HK-2 (cell line): ENCODE results near the gene AJAP1.
"Not testable (repeated sequence)": the region's sequence is repeated elsewhere in the genome, so short reads cannot be mapped to it uniquely, and the experiment has no call there.

Source experiments
- DNase-seq: peaks from one replicate; pipeline ENCODE4 v3.0.0-alpha.2; 2018; ENCODE audit not compliant: unreplicated experiment

AJAP1 gene

GRCh38 chr1:4653796-4654725, at the start of gene AJAP1:
AJAP1 (plus strand) TSS chr1:4654609; CDS start chr1:4655426, 817 bp downstream.
- no peak for DNase-seq

GRCh38 chr1:4605158-4605557, 49.3 kb upstream of the AJAP1 start:
- no peak for DNase-seq

- no peak for DNase-seq
Observed at GRCh38 chr1:4611563-4612341, 42.7 kb upstream of the AJAP1 start.

GRCh38 chr1:4612991-4613390, 41.4 kb upstream of the AJAP1 start:
- DNase-seq: no peak

- DNase-seq: no peak
Observed at GRCh38 chr1:4613606-4614370, 40.6 kb upstream of the AJAP1 start.

- no peak for DNase-seq
Observed at GRCh38 chr1:4614371-4615137, 39.9 kb upstream of the AJAP1 start.

GRCh38 chr1:4615138-4615470, 39.3 kb upstream of the AJAP1 start:
- DNase-seq: no peak

GRCh38 chr1:4615501-4615900, 38.9 kb upstream of the AJAP1 start:
- DNase-seq: no peak

- DNase-seq: no peak
Observed at GRCh38 chr1:4616831-4617465, 37.5 kb upstream of the AJAP1 start.

GRCh38 chr1:4617506-4617905, 36.9 kb upstream of the AJAP1 start:
- DNase-seq: no peak

- not testable (repeated sequence) for DNase-seq
Observed at GRCh38 chr1:4618827-4619226, 35.6 kb upstream of the AJAP1 start.

GRCh38 chr1:4621646-4622045, 32.8 kb upstream of the AJAP1 start:
- no peak for DNase-seq

- DNase-seq: no peak
Observed at GRCh38 chr1:4622821-4623220, 31.6 kb upstream of the AJAP1 start.

- no peak for DNase-seq
Observed at GRCh38 chr1:4624141-4624715, 30.2 kb upstream of the AJAP1 start.

GRCh38 chr1:4624801-4625200, 29.6 kb upstream of the AJAP1 start:
- DNase-seq: no peak

- DNase-seq: no peak
Observed at GRCh38 chr1:4626061-4626460, 28.3 kb upstream of the AJAP1 start.

- DNase-seq: no peak
Observed at GRCh38 chr1:4626560-4627319, 27.7 kb upstream of the AJAP1 start.

- no peak for DNase-seq
Observed at GRCh38 chr1:4627353-4627752, 27.1 kb upstream of the AJAP1 start.

- no peak for DNase-seq
Observed at GRCh38 chr1:4628992-4629391, 25.4 kb upstream of the AJAP1 start.

- DNase-seq: no peak
Observed at GRCh38 chr1:4630561-4630960, 23.8 kb upstream of the AJAP1 start.
